MM.1S (cell line): ENCODE data around the gene ADRA2B.

Experiments
- DNase-seq: peaks from one replicate; pipeline ENCODE4 v3.0.0-alpha.2; 2015
- H2AFZ ChIP-seq: fragments of 300-600 bp; sonication (generic); 2 replicates; pipeline ENCODE4 v1.6.0; 2016; ENCODE audit warnings: antibody characterized with exemption, low read length
- H3F3A ChIP-seq: fragments of 300-600 bp; sonication (generic); 2 replicates; pipeline ENCODE4 v1.6.1; 2016; ENCODE audit warnings: mild to moderate bottlenecking, antibody characterized with exemption, low read length, moderate library complexity, mixed read lengths; ENCODE audit not compliant: insufficient read depth
- H3K27ac ChIP-seq: fragments of 300-600 bp; sonication (generic); 2 replicates; pipeline ENCODE4 v1.5.1; 2016; ENCODE audit warnings: mild to moderate bottlenecking, low read length
- H3K27me3 ChIP-seq: fragments of 300-600 bp; sonication (generic); replicated peaks from 2 replicates; pipeline ENCODE4 v1.6.0; 2016; ENCODE audit warnings: low read length; ENCODE audit not compliant: insufficient read depth
- H3K36me3 ChIP-seq: fragments of 300-600 bp; sonication (generic); replicated peaks from 2 replicates; pipeline ENCODE4 v1.6.1; 2016; ENCODE audit warnings: mild to moderate bottlenecking, low read length, mixed read lengths; ENCODE audit not compliant: insufficient read depth
- H3K4me1 ChIP-seq: fragments of 300-600 bp; sonication (generic); 2 replicates; pipeline ENCODE4 v1.6.1; 2016; ENCODE audit warnings: low read length, mixed read lengths
- H3K4me2 ChIP-seq: fragments of 300-600 bp; sonication (generic); 2 replicates; pipeline ENCODE4 v1.6.0; 2016; ENCODE audit warnings: low read depth, low read length
- H3K4me3 ChIP-seq: fragments of 300-600 bp; sonication (generic); 2 replicates; pipeline ENCODE4 v1.5.1; 2016; ENCODE audit warnings: low read length, mixed read lengths
- H3K79me2 ChIP-seq: fragments of 300-600 bp; sonication (generic); 2 replicates; pipeline ENCODE4 v1.6.1; 2016; ENCODE audit warnings: mixed run types, low read length, mixed read lengths
- H3K9ac ChIP-seq: fragments of 300-600 bp; sonication (generic); 2 replicates; pipeline ENCODE4 v1.6.1; 2016; ENCODE audit warnings: low read length, mixed read lengths
- H3K9me2 ChIP-seq: fragments of 300-600 bp; sonication (generic); replicated peaks from 2 replicates; pipeline ENCODE4 v1.6.1; 2016; ENCODE audit warnings: mild to moderate bottlenecking, low read length, mixed read lengths; ENCODE audit not compliant: insufficient read depth
- H3K9me3 ChIP-seq: fragments of 300-600 bp; sonication (generic); replicated peaks from 2 replicates; pipeline ENCODE4 v1.6.1; 2016; ENCODE audit warnings: mild to moderate bottlenecking, low read length, mixed read lengths; ENCODE audit not compliant: insufficient read depth
- H4K20me1 ChIP-seq: fragments of 300-600 bp; sonication (generic); 2 replicates; pipeline ENCODE4 v1.6.1; 2016; ENCODE audit warnings: mild to moderate bottlenecking, low read length, moderate library complexity, mixed read lengths; ENCODE audit not compliant: insufficient read depth
- CTCF ChIP-seq: fragments of 300-600 bp; sonication (generic); IDR thresholded peaks from 2 replicates; pipeline ENCODE4 v1.5.1; 2016; ENCODE audit warnings: antibody characterized with exemption, low read length, mixed read lengths
- EZH2 ChIP-seq: fragments of 300-600 bp; sonication (generic); optimal IDR thresholded peaks from 2 replicates; pipeline ENCODE3; 2017; ENCODE audit warnings: low read depth, mild to moderate bottlenecking, antibody characterized with exemption, low read length, mixed read lengths
- EZH2phosphoT487 ChIP-seq: fragments of 300-600 bp; sonication (generic); IDR thresholded peaks from 2 replicates; pipeline ENCODE4 v1.6.1; 2018; ENCODE audit warnings: antibody characterized with exemption, low read length

Gene ADRA2B

GRCh38 chr2:96131152-96131812 lies 14.9 kb upstream of the ADRA2B start:
- no peak for TF ChIP-seq EZH2
- Histone ChIP-seq H3K9me3 (no peaks in the 10 kb centered on the region), H3K79me2 (no peaks in the 10 kb centered on the region), H3K4me3 (peak overlapping the region; percentile 23), H2AFZ (peak overlapping the region; percentile 17), H3K9me2 (no peaks in the 10 kb centered on the region), H3K4me1 (peaks cover 25% of the 10 kb centered on the region), H3K27me3 (peaks cover 29% of the 10 kb centered on the region; the same call in 1 of the 2 replicates), H3K4me2 (peak overlapping the region; percentile 59), H3K9ac (peak overlapping the region; percentile 2; the same call in 1 of the 2 replicates), H3K27ac (peak overlapping the region; percentile 25; the same call in 1 of the 2 replicates), H3F3A (peaks cover 13% of the 10 kb centered on the region), H4K20me1 (no peaks in the 10 kb centered on the region), H3K36me3 (no peaks in the 10 kb centered on the region)
- DNase-seq, result peak; percentile 60

GRCh38 chr2:96130483-96130882 lies 14.1 kb upstream of the ADRA2B start:
- Histone ChIP-seq H3K4me2 (peak overlapping the region; percentile 59), H3K4me3 (no peak overlapping the region; the same call in 1 of the 2 replicates), H3K27me3 (peaks cover 25% of the 10 kb centered on the region; the same call in 1 of the 2 replicates), H3K36me3 (no peaks in the 10 kb centered on the region), H3K9me3 (no peaks in the 10 kb centered on the region), H3F3A (peaks cover 13% of the 10 kb centered on the region), H3K4me1 (peaks cover 25% of the 10 kb centered on the region), H3K9ac (no peak overlapping the region), H3K9me2 (no peaks in the 10 kb centered on the region), H3K27ac (no peak overlapping the region), H4K20me1 (no peaks in the 10 kb centered on the region), H3K79me2 (no peaks in the 10 kb centered on the region), H2AFZ (no peak overlapping the region)
- no peak for DNase-seq
- TF ChIP-seq EZH2, result no peak
- TF ChIP-seq EZH2phosphoT487, result no peak
- TF ChIP-seq CTCF, result no peak

- Histone ChIP-seq H3K9me2 (no peaks in the 10 kb centered on the region), H3K9ac (no peak overlapping the region), H3K4me1 (peaks cover 25% of the 10 kb centered on the region), H3K79me2 (no peaks in the 10 kb centered on the region), H3F3A (peaks cover 13% of the 10 kb centered on the region), H3K27me3 (peaks cover 21% of the 10 kb centered on the region; the same call in 1 of the 2 replicates), H3K36me3 (no peaks in the 10 kb centered on the region), H3K4me2 (no peak overlapping the region), H3K9me3 (no peaks in the 10 kb centered on the region), H4K20me1 (no peaks in the 10 kb centered on the region), H2AFZ (no peak overlapping the region), H3K4me3 (no peak overlapping the region), H3K27ac (no peak overlapping the region)
- no peak for DNase-seq
- TF ChIP-seq EZH2, result no peak
- no peak for TF ChIP-seq CTCF
- no peak for TF ChIP-seq EZH2phosphoT487
These were observed 13.3 kb upstream of the ADRA2B start for GRCh38 chr2:96129528-96130120.

GRCh38 chr2:96128456-96128855 lies 12.1 kb upstream of the ADRA2B start:
- Histone ChIP-seq H3K4me2 (peak overlapping the region; percentile 18; the same call in 1 of the 2 replicates), H3K9ac (no peak overlapping the region), H3K27me3 (peaks cover 27% of the 10 kb centered on the region; the same call in 1 of the 2 replicates)

More at GRCh38 chr2:96128456-96128855, 12.1 kb upstream of the ADRA2B start:
- no peaks in the 10 kb centered on the region for H3K9me3 ChIP-seq
- H3K79me2 ChIP-seq, result no peaks in the 10 kb centered on the region
- no peak for DNase-seq
- no peak overlapping the region for H3K4me3 ChIP-seq
- no peaks in the 10 kb centered on the region for H3K9me2 ChIP-seq
- no peaks in the 10 kb centered on the region for H4K20me1 ChIP-seq
- TF ChIP-seq EZH2 (no peak), EZH2phosphoT487 (no peak), CTCF (no peak)
- H3K4me1 ChIP-seq, result peaks cover 25% of the 10 kb centered on the region
- no peak overlapping the region for H3K27ac ChIP-seq
- no peaks in the 10 kb centered on the region for H3K36me3 ChIP-seq
- H2AFZ ChIP-seq, result no peak overlapping the region
- peaks cover 13% of the 10 kb centered on the region for H3F3A ChIP-seq
